Activated T-cell treated with anti-CD3 and anti-CD28 coated beads for 48 hours (primary cell): Measurements from ENCODE around the gene ADCY3.
A peak's percentile ranks its signal among the peaks of the same experiment; 100 is the strongest.

Source experiments
- DNase-seq: peaks from one replicate; pipeline ENCODE4 v3.0.0-alpha.2; 2020; ENCODE audit warnings: low read depth

Gene ADCY3

GRCh38 chr2:24830351-24830750 lies 89.7 kb downstream of the ADCY3 start:
- no peak for DNase-seq

DNA sequence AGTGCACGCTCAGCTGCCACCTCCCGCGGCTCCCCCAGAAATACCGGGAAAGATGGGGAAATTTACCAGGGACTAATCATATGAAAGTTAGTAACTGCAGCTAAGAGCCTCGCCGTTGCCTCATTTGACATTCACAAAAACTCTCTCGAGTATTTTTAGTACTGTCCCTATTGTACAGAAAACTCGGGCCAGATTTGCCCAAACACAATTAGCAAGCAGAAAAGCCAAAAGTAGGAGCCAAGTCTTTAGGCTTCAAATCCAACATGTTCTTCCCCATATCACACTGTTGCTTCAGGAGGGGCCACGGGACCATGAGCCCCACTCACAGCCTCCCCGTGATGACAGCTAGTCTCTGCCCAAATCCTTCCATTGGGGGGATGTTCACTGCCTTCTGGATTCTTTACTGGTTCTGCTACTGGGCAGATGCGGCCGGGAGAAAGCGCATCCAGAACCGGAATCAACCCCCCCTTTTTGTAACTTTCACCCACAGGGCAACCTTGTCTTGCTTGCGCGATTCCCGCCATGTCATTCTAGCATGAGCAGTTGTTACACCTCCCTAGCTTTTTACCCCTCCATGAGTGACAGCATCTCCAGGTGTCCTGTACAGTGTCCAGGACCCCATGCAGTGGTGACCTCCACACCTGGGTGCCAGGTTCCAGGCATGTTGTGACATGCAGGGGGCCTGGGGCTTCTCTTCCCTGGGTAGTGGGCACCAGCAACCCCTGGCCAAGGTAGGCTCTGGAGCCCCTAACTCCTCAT lies 91.6 kb downstream of the ADCY3 start:
- DNase-seq: no peak

DNA sequence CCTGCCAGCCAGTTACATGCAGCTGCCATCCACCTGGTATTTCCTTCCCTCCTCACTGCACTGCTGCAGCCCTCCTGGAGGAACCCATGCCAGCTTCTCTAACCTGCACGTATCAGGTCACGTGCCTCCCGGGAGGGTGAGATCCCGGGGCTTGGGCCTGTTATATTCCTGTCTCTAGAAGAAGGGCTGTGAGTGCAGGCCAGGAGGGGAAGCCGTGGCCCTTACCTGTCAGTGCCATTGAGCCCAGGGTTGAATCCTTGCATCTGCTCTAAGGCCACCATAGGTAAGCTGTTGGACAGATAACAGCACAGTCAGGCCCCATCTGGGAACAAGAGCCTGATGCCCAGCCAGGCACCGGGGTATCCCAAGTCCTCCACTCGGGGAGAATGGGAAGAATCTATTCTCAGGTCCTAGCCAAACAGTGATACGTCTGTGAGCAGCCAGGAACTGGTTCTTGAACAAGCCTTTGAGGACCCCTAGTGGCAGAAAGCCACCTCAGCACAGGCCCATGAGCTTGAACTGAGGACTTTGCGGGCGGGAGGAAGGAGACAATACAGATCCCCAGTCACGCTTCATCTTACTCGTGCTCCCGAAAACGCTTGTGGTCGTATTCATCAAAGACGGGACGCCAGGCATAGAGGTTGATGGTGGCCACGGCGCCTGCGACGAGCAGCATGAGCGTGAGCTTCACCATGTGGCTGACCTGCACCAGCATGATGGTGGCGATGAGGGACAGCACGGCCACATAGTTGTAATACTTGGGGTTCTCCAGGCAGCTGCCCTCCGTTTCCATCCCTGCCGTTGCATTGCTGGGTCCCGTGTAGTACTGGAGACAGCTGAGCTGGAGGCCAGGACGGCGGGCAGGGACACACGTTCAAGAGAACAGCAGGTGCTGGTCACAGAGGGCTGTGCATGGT lies 92.5 kb downstream of the ADCY3 start:
- peak; percentile 54 for DNase-seq

- DNase-seq: no peak
Observed at GRCh38 chr2:24826773-24827145, 93.3 kb downstream of the ADCY3 start.

DNA sequence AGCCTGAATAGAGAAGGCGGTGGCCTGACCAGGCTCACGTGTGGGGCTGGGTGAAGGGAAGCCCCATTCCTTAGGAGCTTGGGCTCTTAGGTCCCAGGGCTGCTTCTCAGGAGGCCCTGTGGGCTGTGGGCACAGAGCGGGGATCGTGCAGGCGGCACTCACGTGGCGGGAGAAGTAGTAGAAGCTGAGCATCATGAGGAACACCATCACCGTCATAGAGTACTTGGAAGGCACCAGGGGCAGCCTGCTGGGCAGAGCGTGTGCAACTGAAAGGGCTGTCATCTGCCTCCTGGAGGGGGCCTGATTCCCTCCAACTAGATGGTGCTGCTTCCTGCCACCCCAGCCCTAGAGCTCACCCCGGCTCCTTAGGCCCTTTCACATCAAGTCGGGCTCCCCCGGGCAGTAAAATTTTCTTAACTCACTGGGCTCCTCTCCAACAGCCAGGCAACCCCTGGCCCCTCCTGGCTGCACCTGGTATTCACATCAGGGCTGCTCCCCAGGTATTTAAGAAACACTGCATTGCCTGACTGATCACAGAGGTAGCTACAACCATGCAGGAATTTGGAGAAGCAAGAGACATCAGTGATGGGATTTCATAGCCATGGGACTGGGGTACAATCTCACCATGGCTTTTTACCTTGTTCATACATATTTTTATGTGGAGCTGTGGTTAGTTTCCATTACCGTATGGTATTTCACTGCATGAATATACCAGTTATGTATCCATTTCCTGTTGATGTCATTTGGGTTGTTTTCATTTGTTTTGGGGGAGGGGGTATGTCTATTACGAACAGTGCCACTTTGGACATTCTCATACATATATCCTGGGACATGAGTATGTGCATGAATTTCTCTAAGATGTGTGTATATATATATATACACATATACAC lies 93.9 kb downstream of the ADCY3 start:
- DNase-seq: no peak

DNA sequence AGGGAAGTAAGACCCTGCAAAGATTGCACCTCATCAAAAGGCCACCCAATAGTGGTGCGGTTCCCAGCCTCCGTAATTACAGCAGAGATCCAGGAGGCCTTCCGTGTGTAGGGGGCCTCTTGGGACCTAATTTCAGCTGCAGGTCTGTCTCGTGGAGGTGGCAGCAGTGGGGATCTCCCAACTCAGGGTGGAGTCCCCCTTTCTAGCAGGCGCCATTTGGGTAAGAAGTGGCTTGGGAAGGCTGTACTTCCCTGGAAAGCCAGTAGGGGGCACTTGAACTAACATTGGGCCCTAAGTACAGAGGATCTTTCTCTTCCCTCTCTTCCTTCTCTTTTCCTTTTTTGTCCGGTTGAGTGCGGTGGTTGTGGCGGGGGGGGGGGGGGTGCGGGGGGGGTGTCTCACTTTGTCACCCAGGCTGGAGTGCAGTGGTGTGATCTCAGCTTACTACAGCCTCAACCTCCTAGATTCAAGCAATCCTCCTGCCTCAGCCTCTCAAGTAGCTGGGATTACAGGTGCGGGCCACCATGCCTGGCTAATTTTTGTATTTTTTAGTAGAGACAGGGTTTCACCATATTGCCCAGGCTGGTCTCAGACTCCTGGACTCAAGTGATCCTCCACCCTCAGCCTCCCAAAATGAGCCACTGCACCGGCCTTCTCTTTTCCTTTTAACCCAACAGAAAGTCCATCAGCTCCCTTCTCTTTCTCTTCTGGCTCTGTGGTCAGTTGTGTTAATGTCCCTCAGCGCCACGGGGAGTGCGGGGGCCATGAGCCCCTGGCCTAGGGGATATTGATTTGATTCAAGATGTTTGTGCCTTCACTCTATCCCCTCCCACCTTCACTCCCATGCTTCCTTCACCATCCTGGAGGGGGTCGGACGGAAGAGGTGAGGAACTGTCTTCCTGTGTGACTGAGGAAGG lies 94.8 kb downstream of the ADCY3 start:
- DNase-seq: peak; percentile 25

- DNase-seq: no peak
Observed at GRCh38 chr2:24824071-24824588, 95.9 kb downstream of the ADCY3 start.

DNA sequence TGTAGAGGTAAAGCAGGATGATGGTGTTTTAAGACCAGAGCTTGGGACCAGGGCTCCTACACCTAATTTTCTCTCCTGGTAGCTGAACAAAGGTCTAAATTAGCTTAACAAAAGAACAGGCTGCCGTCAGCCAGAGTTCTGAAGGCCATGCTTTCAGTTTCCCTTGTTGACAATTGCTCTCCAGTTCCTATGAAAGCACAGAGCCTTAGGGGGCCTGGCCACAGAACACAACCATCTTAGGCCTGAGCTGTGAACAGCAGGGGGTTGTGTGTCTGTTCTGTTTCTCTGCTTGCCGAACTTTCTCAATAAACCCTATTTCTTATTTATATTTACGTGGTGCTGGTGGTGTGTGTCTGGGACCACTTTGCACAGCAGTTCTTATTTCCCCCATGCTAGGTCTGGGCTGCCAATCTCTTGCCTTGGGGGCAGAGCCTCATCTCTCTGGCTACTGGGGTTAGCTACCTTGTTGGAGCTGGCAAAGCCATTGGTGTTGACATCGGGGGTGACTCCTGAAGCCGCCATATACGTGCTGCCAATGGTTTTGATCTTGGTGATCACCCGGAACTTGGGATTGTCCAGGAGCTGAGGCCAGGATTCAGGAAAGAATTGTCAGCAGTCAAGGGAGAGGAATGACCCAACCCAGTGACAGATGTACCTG lies 97.9 kb downstream of the ADCY3 start:
- DNase-seq: no peak

GRCh38 chr2:24821433-24821891 lies 98.6 kb downstream of the ADCY3 start:
- DNase-seq: no peak

- DNase-seq: no peak
Observed at GRCh38 chr2:24820598-24821432, 99.2 kb downstream of the ADCY3 start.

GRCh38 chr2:24820175-24820513 lies 99.9 kb downstream of the ADCY3 start:
- no peak for DNase-seq

GRCh38 chr2:24819442-24820174 lies 100.4 kb downstream of the ADCY3 start:
- no peak for DNase-seq

DNA sequence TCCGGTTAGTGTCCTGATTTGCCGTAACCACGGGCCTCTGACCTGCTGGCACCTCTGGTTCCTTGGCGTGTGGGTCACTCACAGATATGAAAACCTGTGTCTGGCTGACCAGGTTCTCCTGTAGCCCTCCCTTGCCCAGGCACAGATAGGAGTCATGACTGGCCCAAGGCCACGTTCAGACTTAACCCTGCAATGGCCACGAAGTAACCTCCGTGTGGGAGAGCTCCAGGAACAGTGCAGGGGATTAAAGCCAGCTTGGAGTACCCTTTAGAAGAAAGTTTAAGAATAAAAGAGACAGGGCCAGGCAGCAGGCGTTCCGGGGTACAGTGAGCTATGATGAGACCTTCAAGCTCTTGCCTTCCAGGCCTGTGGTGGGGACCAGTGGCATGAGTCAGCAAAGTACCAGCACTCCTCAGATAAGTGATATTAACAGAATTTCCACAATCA lies 101.3 kb downstream of the ADCY3 start:
- no peak for DNase-seq

DNA sequence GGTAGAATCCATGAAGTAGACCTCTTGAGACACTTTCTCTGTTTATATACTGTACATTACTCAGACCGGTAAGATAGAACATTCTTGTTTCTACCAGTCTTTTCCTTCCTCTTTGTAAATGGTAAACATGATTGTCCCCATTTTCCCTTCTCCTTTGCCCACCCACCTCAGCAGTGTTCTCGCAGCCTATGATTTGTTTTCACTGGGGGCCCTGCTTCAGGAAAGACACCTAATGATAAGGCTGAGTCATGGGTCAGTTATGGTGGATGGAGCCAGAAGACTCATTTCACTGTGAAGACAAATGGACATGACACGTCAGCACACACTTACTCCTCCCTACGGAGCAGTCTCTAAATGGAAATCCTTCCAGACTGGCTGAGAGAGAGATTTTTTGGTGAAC lies 103.2 kb downstream of the ADCY3 start:
- DNase-seq: no peak

GRCh38 chr2:24816404-24816803 lies 103.6 kb downstream of the ADCY3 start:
- DNase-seq: no peak

GRCh38 chr2:24815171-24815570 lies 104.9 kb downstream of the ADCY3 start:
- no peak for DNase-seq

DNA sequence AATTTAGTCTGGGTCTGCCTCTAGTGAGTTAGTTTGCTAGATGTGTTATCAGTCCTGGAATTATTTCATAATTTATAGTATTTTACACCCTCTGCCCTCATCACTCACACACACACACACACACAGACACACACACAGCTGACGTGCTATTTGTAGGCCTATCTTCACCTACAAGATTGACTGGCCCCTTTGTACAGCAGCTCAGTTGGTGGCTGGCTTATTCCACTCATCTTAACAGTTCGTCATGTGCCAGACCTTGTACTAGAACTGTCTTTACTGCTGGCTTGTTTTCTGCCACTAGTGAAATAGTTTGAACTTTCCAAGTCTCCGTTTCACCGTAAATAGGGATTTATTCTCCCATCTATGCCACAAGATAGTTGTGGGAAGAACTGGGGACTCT lies 105.5 kb downstream of the ADCY3 start:
- no peak for DNase-seq

GRCh38 chr2:24813691-24814137 lies 106.3 kb downstream of the ADCY3 start:
- no peak for DNase-seq
